GM18861 (cell line): ENCODE measurements around the gene LENG8.
"Not testable (repeated sequence)": the region's sequence is repeated elsewhere in the genome, so short reads cannot be mapped to it uniquely, and the experiment has no call there.

Experiments
- ATAC-seq: cut with Tn5 transposase; IDR thresholded peaks from one replicate; pipeline ENCODE4 v1.9.1; 2021; ENCODE audit not compliant: unreplicated experiment

LENG8 gene

DNA sequence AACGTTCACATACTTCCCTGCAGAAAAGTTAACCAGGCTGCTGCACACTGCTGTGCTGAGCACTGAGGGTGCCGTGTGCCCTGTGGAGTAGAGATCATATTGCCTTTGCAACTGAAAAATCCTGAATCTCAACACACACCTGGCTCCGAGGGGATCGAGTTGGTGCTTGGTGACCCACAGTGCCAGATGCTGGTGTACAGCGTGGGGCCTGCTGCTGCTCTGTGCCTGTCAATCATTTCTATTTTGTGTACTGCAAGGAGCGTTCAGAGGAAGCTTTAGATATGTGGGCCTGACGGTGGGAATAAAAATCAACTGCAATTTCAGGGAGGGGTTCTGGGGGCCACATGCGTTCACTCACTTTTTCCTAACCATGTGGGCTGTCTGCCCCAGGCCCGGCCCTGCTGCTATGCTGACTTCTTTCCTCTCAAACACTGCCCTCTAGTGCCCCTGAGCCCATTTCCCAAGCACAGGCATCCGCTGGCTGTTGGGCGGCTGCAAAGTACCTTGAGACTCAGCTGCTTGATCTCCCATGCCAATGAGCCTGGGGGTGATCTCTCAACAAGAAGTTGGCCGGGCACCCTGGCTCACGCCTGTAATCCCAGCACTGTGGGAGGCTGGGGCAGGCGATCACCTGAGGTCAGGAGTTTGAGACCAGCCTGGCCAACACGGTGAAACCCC is 9.7 kb upstream of the LENG8 start:
- no peak for ATAC-seq

DNA sequence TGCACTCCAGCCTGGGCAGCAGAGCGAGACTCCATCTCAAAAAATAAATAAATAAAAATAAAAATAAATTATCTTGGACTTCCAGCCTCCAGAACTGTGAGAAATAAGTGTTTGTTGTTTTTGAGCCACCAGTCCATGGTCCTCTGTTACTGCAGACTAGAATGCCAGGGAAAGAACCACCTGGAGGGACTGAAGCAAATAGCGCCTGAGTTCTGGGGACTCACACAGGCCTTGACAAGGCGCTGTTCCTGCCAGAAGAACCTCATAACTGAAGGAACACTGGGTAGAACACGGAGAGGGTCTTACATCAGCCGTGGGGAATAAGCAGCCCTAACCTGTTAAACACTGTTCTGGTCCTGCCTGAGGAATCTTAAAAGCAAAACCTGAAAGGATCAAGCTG is 8.4 kb upstream of the LENG8 start:
- ATAC-seq = no peak

DNA sequence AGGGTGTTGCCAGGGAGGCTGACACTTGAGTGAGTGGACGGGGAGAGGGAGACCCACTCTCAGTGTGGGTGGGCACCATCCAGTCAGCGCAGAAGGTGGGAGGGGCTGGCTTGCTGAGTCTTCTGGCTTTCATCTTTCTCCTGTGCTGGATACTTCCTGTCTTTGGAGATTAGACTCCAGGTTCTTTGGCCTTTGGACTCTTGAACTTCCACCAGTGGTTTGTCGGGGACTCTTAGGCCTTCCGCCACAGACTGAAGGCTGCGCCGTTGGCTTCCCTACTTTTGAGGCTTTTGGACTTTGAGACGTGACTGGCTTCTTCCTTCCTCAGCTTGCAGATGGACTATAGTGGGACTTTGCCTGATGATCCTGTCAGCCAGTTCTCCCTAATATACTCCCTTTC is 4.3 kb upstream of the LENG8 start:
- ATAC-seq = no peak

DNA sequence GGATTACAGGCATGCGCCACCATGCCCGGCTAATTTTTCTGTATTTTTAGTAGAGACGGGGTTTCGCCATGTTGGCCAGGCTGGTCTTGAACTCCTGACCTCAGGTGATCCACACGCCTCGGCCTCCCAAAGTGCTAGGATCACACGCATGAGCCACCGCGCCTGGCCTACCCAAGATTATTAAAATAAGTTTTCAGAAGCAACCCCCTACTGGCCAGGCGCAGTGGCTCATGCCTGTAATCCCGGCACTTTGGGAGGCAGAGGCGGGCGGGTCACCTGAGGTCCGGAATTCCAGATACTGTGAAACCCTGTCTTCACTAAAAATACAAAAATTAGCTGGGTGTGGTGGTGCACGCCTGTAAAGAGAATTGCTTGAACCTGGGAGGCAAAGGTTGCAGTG is 2.6 kb upstream of the LENG8 start:
- not testable (repeated sequence) for ATAC-seq

DNA sequence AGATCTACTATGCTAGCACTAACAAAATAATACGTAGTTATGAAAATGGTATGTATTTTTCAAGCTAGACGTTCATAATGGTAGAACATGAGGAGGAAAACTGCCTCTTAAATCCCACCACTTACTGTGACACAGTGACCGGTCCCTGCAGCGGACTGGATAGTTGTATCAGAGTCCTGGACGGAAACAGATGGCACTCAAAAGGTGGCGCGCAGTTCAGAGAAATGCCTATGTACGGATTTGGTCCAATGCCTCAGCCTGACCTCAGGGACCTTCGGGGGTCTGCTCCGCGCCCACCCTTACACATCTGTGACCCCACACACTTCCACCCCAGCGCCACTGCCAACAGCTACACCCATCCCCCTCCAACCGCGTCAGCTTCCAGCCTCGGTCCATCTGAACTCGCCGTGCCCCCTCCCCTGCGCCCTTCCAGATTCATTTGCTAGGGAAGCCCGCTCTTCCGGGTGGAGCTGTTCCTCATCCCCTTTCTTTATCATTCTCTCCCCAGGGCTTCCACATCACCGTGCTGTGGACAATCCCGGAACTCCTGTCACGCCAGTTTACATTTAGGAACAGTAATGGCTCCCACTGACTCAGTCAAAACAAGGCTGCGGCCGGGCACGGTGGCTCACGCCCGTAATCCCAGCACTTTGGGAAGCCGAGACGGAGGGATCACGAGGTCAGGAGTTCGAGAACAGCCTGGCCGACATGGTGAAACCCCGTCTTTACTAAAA is 792 bp upstream of the LENG8 start:
- no peak for ATAC-seq

DNA sequence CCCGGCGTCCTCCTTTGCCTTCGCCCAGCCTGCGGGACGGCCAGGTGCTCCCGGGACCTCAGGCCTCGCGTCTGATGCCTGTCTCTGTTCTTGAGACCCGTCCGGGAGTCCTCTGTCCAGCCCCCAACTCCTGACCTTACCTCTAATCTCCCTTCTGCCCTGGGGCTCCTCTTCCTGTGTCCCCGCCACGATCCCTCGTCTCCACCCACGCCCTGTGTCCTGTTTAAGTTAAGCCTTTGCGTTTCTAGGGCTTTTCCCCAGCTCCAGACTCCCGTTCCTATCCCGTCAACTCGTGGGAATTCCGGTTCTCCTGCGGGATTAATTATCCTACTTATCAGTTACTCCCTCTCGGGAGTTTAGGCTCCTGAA is 686 bp downstream of the LENG8 start:
- ATAC-seq = no peak

DNA sequence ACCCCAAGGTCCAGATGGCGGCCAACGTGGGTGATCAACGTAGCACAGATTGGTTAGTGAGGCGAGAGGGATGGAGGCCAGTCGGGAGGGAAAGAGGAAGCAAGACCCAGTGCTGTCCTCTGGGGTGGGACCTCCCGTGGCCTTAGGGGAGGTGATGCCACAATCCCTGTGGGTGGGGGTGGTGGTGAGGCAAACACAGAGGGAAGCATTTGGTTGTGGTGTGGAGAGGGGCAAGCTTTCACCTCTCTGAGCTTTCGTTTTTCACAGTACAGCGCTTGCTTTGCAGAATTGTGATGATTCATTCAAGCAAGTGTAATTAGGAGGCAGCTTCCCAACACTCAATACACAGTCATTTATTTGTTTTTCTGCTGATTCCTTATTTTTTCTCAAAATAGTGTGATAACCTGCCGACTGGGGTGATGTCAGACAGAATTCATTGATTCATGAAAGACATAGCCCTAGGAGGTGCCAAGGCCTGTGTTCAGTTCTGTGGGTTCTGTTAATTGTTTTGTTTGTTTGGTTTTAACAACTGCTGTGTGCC is 2.4 kb downstream of the LENG8 start:
- no peak for ATAC-seq

DNA sequence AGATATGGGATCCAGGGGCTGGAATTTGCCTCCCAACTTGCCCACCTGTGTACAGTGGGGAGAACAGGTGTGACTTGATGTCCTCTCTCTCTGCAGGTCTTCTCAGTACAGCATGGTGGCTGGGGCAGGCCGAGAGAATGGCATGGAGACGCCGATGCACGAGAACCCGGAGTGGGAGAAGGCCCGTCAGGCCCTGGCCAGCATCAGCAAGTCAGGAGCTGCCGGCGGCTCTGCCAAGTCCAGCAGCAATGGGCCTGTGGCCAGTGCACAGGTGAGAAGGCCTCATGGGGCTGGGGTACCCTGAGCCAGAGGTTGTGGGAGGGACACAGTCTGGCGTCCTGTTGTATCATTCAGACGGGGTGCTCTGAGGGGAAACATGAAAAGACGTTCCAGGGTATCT is 3.0 kb downstream of the LENG8 start:
- no peak for ATAC-seq

DNA sequence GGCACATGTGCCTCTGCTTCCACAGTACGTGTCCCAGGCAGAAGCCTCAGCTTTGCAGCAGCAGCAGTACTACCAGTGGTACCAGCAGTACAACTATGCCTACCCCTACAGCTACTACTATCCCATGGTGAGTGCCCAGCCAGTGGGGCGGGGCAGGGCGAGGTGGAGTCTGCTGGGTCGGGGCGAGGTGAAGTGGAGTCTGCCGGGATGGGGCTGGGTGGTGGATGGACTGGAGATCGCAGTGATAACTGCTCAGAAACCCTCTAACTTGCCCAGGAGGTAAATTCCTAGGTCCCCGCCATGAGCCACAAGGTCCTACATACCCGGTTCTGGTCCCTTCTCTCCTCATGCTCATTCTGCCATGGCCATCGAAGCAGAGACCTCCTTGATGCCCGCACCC is 3.6 kb downstream of the LENG8 start:
- ATAC-seq = no peak

DNA sequence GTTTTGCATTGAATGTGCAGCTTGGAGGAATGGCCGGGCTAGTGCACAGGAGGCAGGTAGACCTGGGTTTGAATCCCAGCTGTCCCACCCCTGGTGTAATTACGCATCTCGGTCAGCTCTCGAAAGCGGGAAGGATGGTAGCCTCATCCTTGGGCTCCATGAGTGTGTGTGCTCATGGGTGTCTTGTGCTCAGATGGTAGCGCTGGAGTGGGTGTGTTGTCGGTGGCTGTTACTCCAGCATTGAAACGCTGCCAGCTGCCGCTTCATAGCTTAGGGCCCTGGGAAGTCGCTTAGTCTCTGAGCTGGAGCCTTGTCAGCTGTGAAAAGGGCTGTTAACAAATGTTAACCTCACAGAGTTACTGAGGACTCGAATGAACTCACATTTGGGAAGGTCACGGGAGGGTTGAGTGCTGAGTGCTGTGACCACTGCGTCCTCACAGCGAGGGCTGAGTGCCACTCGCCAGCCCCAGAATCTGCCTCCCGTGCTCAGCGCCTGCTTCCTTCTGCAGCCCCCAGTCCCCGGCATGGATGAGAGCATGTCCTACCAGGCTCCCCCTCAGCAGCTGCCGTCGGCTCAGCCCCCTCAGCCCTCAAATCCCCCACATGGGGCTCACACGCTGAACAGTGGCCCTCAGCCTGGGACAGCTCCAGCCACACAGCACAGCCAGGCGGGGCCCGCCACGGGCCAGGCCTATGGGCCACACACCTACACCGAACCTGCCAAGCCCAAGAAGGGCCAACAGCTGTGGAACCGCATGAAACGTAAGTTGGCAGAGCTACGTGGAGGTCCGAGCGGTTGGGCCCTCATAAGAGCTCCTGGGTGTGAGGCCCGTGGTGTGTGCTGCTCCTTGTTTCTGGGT is 5.2 kb downstream of the LENG8 start:
- ATAC-seq = no peak

DNA sequence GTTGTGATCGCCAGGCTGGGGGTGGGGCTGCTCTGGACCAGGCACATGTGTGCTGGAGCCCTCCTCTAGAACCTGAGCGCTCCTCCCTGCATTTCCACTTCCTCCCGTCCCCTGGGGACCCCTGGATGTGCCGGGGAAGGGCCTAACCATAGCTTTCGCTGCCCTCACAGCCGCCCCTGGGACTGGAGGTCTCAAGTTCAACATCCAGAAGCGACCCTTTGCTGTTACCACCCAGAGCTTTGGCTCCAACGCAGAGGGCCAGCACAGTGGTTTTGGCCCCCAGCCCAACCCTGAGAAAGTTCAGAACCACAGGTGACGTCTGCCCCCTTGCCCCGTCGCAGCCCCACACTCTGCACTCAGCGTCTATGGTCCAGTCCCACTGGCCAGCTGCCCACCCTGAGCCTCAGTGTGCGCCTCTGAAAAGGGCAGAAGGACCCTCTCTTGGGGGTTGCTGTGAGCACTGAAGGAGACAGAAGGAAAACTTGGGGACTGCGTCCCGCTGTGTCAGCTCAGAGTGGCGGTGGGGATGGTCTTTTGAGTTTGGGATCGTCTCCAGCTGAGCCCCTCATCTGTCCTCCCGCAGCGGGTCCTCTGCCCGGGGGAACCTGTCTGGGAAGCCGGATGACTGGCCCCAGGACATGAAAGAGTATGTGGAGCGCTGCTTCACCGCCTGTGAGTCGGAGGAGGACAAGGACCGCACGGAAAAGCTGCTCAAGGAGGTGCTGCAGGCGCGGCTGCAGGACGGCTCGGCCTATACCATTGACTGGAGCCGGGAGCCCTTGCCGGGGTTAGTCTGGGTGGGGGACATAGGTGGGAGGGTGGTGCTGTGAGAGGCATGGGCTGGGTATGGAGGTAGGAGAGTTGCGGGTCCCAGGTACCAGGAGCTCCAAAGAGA is 6.0 kb downstream of the LENG8 start:
- ATAC-seq = no peak

DNA sequence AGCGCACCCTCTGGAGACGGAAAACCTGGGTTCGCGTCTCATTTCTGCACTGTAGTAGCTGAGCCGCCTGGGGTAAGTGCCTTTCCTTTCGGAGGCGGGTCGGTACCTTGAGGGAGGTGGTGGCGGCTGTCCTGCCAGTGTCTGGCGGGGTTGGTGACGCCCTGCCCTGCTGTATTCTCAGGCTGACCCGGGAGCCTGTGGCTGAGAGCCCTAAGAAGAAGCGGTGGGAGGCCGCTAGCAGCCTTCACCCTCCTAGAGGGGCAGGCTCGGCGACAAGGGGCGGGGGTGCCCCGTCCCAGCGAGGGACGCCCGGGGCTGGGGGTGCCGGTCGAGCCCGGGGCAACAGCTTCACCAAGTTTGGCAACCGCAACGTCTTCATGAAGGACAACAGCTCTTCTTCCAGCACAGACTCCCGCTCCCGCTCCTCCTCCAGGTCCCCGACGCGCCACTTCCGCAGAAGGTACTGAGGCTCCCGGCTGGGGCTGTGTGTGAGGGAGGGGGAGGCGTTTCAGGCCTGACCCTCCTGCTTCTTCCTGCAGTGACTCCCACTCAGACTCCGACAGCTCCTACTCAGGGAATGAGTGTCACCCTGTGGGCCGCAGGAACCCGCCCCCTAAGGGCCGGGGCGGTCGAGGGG is 6.9 kb downstream of the LENG8 start:
- no peak for ATAC-seq

DNA sequence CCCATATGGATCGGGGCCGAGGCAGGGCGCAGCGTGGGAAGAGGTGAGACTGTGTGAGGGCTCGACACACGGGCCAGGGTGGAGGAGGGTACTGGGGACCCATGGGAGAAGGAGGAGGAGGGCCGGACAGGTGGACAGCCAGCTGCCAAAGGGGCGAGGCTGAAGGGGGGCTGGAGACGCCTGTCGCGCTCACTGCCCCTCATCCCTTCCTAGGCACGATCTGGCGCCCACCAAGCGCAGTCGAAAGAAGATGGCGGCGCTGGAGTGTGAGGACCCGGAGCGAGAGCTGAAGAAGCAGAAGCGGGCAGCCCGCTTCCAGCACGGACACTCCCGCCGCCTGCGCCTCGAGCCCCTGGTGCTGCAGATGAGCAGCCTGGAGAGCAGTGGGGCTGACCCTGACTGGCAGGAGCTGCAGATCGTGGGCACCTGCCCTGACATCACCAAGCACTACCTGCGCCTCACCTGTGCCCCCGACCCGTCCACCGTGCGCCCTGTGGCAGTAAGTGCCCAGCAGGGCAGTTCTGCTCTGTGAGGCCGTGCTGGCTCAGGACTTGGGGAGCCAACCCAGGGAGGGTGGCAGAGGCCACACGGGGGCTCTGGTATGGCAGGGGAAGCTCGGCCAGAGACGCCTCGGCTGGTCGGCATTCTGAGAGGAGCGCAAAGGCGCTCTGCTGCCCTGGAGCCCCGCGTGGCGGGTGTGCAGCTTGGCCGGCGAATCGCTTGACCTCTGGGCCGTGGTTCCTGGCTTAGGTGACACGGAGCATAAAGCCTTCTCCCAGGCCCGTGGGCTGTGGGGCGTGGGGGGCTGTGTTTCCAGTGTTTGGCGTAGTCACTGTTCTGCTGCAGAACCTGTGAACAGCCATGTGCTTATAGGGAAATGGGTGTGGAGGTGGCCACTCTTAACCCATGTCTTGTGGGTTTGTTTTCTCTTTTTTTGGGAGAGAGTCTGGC is 7.7 kb downstream of the LENG8 start:
- no peak for ATAC-seq

DNA sequence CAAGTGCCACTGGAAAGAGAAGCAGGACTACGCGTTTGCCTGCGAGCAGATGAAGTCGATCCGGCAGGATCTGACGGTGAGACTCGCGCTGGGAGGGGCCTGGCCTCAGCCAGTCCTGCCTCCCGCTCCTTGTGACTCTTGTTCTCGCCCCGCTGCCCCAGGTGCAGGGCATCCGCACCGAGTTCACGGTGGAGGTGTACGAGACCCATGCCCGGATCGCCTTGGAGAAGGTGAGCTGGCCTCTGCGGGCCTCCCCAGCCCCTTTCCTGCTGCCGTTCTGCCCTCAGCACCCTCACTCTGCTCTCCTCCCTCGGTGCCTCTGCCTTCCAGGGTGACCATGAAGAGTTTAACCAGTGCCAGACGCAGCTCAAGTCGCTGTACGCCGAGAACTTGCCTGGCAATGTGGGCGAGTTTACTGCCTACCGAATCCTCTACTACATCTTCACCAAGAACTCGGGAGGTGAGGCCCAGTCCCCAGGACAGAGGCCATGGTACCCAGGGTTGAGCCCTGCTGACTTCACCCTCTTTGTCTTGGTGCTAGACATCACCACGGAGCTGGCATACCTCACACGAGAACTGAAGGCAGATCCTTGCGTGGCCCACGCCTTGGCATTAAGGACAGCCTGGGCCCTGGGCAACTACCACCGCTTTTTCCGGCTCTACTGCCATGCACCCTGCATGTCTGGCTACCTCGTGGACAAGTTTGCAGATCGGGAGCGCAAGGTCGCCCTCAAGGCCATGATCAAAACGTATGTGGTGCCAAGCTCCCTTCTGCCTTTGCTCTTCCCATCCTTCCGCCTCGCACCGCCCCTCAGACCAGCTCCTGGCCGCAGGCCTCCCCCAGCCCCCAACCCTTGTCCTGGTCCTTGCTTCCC is 9.0 kb downstream of the LENG8 start:
- ATAC-seq = no peak

DNA sequence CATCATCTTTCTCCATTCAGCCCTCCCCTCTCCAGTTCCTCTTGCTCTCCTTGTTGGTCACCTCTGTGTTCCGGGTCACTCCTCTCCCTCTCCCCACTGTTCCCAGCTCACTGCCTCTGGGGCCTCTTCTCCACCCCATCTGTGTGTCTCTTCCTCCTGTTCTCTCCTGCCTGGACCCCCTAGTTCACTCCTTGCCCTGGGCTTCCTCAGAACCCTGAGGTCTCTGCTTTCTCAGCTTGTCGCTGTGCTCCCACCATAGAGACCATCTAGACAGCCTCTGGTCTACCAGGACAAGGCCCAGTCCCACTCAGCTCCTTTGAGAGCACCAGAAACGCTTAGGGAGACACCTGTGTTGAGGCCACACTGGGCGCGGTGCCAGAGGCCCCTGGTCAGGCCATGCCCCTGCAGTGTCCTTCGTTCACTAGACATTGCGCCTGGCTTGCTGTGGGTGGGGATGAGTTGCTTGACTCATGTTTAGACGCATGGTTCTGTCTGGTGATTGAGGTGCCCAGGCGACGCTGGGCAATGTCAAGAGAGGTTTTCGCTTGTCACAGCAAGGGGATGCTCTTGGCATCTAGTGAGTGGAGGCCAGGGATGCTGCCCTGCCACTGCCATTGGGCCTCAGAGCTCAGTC is 9.8 kb downstream of the LENG8 start:
- no peak for ATAC-seq

DNA sequence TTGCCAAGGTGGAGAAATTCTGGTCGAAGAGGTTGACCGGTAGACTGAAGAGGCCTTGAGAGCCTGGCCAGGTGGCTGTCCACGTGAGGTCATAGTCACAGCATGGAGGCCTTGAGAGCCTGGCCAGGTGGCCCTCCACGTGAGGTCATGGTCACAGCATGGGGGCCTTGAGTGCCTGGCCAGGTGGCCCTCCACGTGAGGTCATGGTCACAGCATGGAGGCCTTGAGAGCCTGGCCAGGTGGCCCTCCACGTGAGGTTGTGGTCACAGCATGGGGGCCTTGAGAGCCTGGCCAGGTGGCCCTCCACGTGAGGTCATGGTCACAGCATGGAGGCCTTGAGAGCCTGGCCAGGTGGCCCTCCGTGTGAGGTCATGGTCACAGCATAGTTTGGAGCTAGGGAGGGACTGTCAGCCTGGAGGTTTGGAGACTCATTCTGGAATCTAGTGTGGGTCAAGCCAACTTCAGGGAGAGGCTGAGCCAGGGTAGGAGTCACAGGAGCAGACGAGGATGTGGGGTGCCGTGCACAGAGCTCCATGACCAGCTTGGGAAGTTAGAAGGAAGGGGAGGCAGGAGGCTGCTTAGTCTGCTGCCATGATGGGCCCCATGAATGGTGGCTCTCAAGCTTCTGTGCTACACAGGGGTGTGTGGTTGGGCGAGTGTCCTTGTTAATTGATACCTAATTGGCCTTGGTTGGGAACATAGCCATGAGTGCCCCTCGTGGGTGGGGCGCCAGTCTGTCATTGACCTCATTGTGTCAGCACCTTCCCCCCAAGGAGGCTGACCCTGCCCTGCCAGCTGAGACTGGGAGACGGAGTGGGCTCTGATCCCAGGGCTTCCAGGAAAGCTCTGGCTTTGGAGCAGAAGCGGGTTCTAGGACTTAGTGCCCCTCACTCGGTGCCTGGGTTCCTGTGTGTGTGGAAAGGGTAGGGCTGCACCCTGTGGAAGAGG is 10.6 kb downstream of the LENG8 start:
- ATAC-seq = no peak
